OCI-LY3 (cell line): ENCODE results near the gene PPM1A.

Experiments
- H2AFZ ChIP-seq: fragments of 200-600, 300-600 bp; shearing (Covaris generic); 2 replicates; pipeline ENCODE4 v1.6.0; 2014; ENCODE audit warnings: antibody characterized with exemption, low read depth, low read length
- H3K27ac ChIP-seq: fragments of 200-600, 300-600 bp; sonication (generic); 2 replicates; pipeline ENCODE4 v1.5.1; 2014; ENCODE audit warnings: mild to moderate bottlenecking, low read length, moderate library complexity, mixed read lengths
- H3K27me3 ChIP-seq: fragments of 200-600, 300-600 bp; sonication (generic); 2 replicates; pipeline ENCODE4 v1.6.1; 2014; ENCODE audit warnings: low read depth, low read length, mixed read lengths
- H3K36me3 ChIP-seq: fragments of 200-600, 300-600 bp; sonication (generic); replicated peaks from 2 replicates; pipeline ENCODE3; 2014; ENCODE audit warnings: low read depth, low read length, mixed read lengths
- H3K4me1 ChIP-seq: fragments of 300-600, 200-600 bp; sonication (generic); 2 replicates; pipeline ENCODE4 v1.6.1; 2014; ENCODE audit warnings: low read length, mixed read lengths
- H3K4me2 ChIP-seq: fragments of 200-600, 300-600 bp; sonication (generic); 2 replicates; pipeline ENCODE4 v1.6.1; 2014; ENCODE audit warnings: low read length, mixed read lengths
- H3K4me3 ChIP-seq: fragments of 300-600, 200-600 bp; sonication (generic); 2 replicates; pipeline ENCODE4 v1.5.1; 2014; ENCODE audit warnings: antibody characterized with exemption, mild to moderate bottlenecking, low read length, moderate library complexity
- H3K79me2 ChIP-seq: fragments of 300-600, 200-600 bp; shearing (Covaris generic); 2 replicates; pipeline ENCODE4 v1.6.1; 2014; ENCODE audit warnings: mild to moderate bottlenecking, low read length, mixed read lengths
- H3K9ac ChIP-seq: fragments of 300-600, 200-600 bp; shearing (Covaris generic); 2 replicates; pipeline ENCODE4 v1.6.0; 2014; ENCODE audit warnings: mild to moderate bottlenecking, low read length, moderate library complexity
- H3K9me3 ChIP-seq: fragments of 200-600, 300-600 bp; shearing (Covaris generic); 2 replicates; pipeline ENCODE4 v1.6.1; 2014; ENCODE audit warnings: low read length, mixed read lengths; ENCODE audit not compliant: insufficient read depth
- H4K20me1 ChIP-seq: fragments of 200-600, 300-600 bp; sonication (generic); 2 replicates; pipeline ENCODE4 v1.6.1; 2016; ENCODE audit warnings: low read length, mixed read lengths; ENCODE audit not compliant: insufficient read depth
- CTCF ChIP-seq: fragments of 200-600, 300-600 bp; sonication (generic); IDR thresholded peaks from 2 replicates; pipeline ENCODE4 v1.5.1; 2014; ENCODE audit warnings: antibody characterized with exemption, low read length, low read depth
- EZH2phosphoT487 ChIP-seq: fragments of 200-600 bp; shearing (Covaris generic); IDR thresholded peaks from 2 replicates; pipeline ENCODE4 v1.6.1; 2018; ENCODE audit warnings: antibody characterized with exemption, mixed run types, low read depth

Gene PPM1A

GRCh38 chr14:60329274-60329673, 80.3 kb downstream of the PPM1A start:
- Histone ChIP-seq H3K27ac (no peak overlapping the region), H3K36me3 (no peaks in the 10 kb centered on the region), H3K9ac (no peak overlapping the region), H4K20me1 (no peaks in the 10 kb centered on the region), H2AFZ (no peak overlapping the region), H3K27me3 (peaks cover 29% of the 10 kb centered on the region), H3K9me3 (no peaks in the 10 kb centered on the region), H3K4me2 (no peak overlapping the region), H3K4me1 (peaks cover 27% of the 10 kb centered on the region), H3K79me2 (no peaks in the 10 kb centered on the region), H3K4me3 (no peak overlapping the region)
- TF ChIP-seq EZH2phosphoT487: no peak
- no peak for TF ChIP-seq CTCF

DNA sequence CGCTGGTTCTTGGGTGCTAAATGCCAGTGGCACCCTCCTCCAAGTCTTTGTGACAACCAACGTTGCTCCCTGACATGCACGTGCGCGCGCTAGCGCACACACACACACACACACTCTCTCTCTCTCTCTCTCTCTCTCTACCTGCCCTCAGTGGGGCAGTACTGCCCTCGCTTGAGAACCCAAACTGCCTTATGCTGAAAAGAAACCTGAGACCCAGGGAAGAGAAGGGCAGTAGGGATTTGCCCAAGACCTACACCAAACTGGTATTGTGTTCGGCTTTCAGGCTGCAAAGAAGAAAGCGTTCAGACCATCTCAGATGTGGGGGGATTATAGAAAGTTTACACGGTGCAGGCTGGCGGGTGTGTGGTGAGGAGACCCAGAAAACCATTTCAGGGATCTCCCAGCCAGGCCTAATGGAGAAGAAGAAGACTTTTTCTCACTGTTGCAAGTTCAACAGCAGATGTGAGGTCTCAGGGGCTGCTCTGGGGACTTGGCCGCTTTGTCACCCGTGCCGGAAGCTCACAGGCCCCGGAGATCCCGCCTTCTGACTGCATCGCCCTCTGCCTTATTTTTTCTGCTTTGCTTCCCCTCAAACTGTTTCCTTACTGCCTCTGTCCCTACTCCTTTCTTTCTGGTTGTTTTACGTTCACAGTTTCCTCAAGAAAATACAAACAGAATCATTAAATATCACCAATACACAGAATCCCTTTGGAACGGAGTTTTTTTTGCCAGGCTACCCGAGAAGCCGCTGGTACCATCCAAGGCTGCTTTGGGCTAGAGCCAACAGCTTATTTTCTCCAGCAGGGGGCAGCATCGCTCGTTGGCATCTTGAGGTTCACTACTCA, 82.4 kb downstream of the PPM1A start:
- Histone ChIP-seq H2AFZ (peak overlapping the region; percentile 90), H3K4me3 (peak overlapping the region; percentile 79), H3K9ac (peak overlapping the region; percentile 77), H3K36me3 (no peaks in the 10 kb centered on the region), H3K9me3 (no peaks in the 10 kb centered on the region), H3K27me3 (peaks cover 27% of the 10 kb centered on the region), H3K4me1 (peaks cover 27% of the 10 kb centered on the region), H3K4me2 (peak overlapping the region; percentile 92), H3K79me2 (no peaks in the 10 kb centered on the region), H4K20me1 (no peaks in the 10 kb centered on the region), H3K27ac (peak overlapping the region; percentile 82)
- no peak for TF ChIP-seq EZH2phosphoT487
- TF ChIP-seq CTCF: peak; percentile 97

DNA sequence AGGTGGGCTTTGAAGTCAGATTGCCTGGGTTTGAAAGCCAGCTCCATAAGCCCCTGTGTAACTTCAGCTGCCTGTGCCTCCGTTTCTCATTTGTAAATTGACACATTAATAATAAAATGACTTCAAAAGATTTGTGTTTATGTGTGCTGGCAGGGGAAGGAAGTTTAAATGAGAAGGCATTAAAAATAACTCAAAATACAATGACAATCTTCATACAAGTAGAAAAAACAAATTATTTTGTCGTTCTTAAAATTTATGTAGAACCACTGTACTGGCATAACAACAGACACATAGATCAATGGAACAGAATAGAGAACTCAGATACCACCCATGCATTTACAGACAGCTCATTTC, 83.0 kb downstream of the PPM1A start:
- peak overlapping the region; percentile 79 for H3K4me3 ChIP-seq
- H3K27me3 ChIP-seq: peaks cover 21% of the 10 kb centered on the region
- H3K9me3 ChIP-seq: no peaks in the 10 kb centered on the region
- peak overlapping the region; percentile 77 for H3K9ac ChIP-seq
- TF ChIP-seq EZH2phosphoT487 (no peak), CTCF (no peak)
- H3K36me3 ChIP-seq: no peaks in the 10 kb centered on the region
- peak overlapping the region; percentile 92 for H3K4me2 ChIP-seq
- no peaks in the 10 kb centered on the region for H4K20me1 ChIP-seq
- H3K79me2 ChIP-seq: no peaks in the 10 kb centered on the region
- peak overlapping the region; percentile 90 for H2AFZ ChIP-seq
- H3K4me1 ChIP-seq: peaks cover 23% of the 10 kb centered on the region
- no peak overlapping the region; the same call in 1 of the 2 replicates for H3K27ac ChIP-seq

DNA sequence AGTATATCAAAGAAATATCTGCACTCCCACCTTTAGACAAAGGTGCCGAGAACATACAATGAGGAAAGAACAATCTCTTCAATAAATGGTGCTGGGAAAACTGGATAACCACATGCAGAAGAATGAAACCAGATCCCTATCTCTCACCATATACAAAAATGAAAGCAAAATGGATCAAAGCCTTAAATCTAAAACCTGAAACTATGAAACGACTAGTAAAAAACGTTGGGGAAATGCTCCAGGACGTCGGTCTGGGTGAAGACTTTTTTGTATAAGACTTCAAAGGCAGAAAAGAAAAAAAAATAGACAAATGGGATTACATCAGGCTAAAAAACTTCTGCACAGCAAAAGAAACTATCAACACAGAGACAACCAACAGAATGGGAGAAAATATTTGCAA, 83.8 kb downstream of the PPM1A start:
- no peaks in the 10 kb centered on the region for H3K36me3 ChIP-seq
- H3K27me3 ChIP-seq: peaks cover 21% of the 10 kb centered on the region
- no peaks in the 10 kb centered on the region for H4K20me1 ChIP-seq
- no peak overlapping the region for H3K27ac ChIP-seq
- H3K9ac ChIP-seq: no peak overlapping the region
- no peak overlapping the region for H3K4me3 ChIP-seq
- H2AFZ ChIP-seq: no peak overlapping the region; the same call in 1 of the 2 replicates
- H3K4me2 ChIP-seq: 0 out of 2 replicates have a peak overlapping the region, but pooled peaks have one; percentile 18
- H3K9me3 ChIP-seq: no peaks in the 10 kb centered on the region
- peaks cover 21% of the 10 kb centered on the region for H3K4me1 ChIP-seq
- H3K79me2 ChIP-seq: no peaks in the 10 kb centered on the region
- TF ChIP-seq EZH2phosphoT487 (no peak), CTCF (no peak)
